ENCODE measurements around the gene HOMER2.

GRCh38 chr15:82966671-82967071, 14.2 kb upstream of the HOMER2 start:
- TF ChIP-seq CTCF (IDR thresholded peaks at IDR 0.05; ENCODE audit: low read depth, low read length) (no peak), EZH2phosphoT487 (IDR thresholded peaks at IDR 0.05; ENCODE audit: low read depth) (no peak)
